HepG2 (cell line): ENCODE data around the gene EPN2. TPM values are rescaled to one million over a fixed set of nuclear protein-coding genes. Genes with fewer than 3 reads are reported as not detected.

ENCODE experiments used
- ATAC-seq: fragments of 200-7000 bp; cut with Tn5 transposase; 3 replicates; pipeline ENCODE4 v1.9.1; 2020; ENCODE audit warnings: mild to moderate bottlenecking, moderate library complexity
- BruUV-seq: library from RNA; stranded (reverse); fragments of 400-500 nt; replicated peaks from 2 replicates; lab custom pipeline; 2021; lab: Mats Ljungman, UMichigan
- CTCF ChIA-PET: fragments of 300-600 bp; formaldehyde crosslinking; extraction: SDS; loops from one replicate; lab custom pipeline; 2021; ENCODE audit warnings: low total read pairs, inconsistent platforms, low intra/inter-chr PET ratio; lab: Yijun Ruan, JAX
- POLR2A ChIA-PET: fragments of 350-600 bp; sonication (Branson Sonifier 250); formaldehyde crosslinking; loops from one replicate; lab custom pipeline; 2020; ENCODE audit warnings: antibody characterized with exemption, inconsistent platforms; lab: Yijun Ruan, JAX
- DNase-seq: peaks from one replicate; pipeline ENCODE4 v3.0.0-alpha.2; 2015; ENCODE audit warnings: low spot score
- FAIRE-seq: peaks from 3 replicates; lab custom pipeline; 2011; peaks lifted over from hg19 to GRCh38; lab: Jason Lieb, UNC
- H2AFZ ChIP-seq: one replicate; pipeline ENCODE4 v1.6.1; 2011; ENCODE audit warnings: low read length, inconsistent platforms
- H3K27ac ChIP-seq: fragments of 300-600 bp; 3 replicates; pipeline ENCODE4 v1.8.0; 2011; ENCODE audit warnings: mixed run types, mild to moderate bottlenecking, mixed read lengths, low read length, inconsistent platforms; ENCODE audit not compliant: insufficient read depth; ENCODE audit errors: extremely low read length
- H3K27me3 ChIP-seq, 2 experiments: fragments of 200-600 bp in 1 of 2; 2 replicates in 1 of 2; 3 replicates in 1 of 2; pipeline versions ENCODE4 v1.6.0 to v1.8.0; 2011; ENCODE audit warnings: low read length in 2 of 2, mild to moderate bottlenecking in 2 of 2, moderate library complexity in 2 of 2, inconsistent platforms in 1 of 2; ENCODE audit not compliant: insufficient read depth in 2 of 2, control insufficient read depth in 1 of 2
- H3K36me3 ChIP-seq, 2 experiments: fragments of 200-600 bp in 1 of 2; replicated peaks in 1 of 2; 2 replicates in 1 of 2; 3 replicates in 1 of 2; pipeline versions ENCODE4 v1.5.1 to v1.8.0; 2011; ENCODE audit warnings: low read length in 2 of 2, inconsistent platforms in 1 of 2; ENCODE audit not compliant: insufficient read depth in 2 of 2, control insufficient read depth in 1 of 2
- H3K4me1 ChIP-seq: 2 replicates; pipeline ENCODE4 v1.5.1; 2012; ENCODE audit warnings: low read length, inconsistent platforms; ENCODE audit not compliant: insufficient read depth
- H3K4me2 ChIP-seq: 2 replicates; pipeline ENCODE4 v1.6.0; 2011; ENCODE audit warnings: low read depth, low read length, inconsistent platforms
- H3K4me3 ChIP-seq, 3 experiments: fragments of 200-600 bp in 1 of 3; sonication (generic), shearing (Covaris generic) in 1 of 3; replicated peaks in 1 of 3; 2 replicates each; pipeline ENCODE4 v1.5.1; 2011 to 2016; ENCODE audit warnings: low read length in 3 of 3, inconsistent platforms in 2 of 3, low read depth in 2 of 3, mild to moderate bottlenecking in 2 of 3, control low read depth in 1 of 3, mixed read lengths in 1 of 3; ENCODE audit not compliant: insufficient read depth in 1 of 3
- H3K79me2 ChIP-seq: one replicate; pipeline ENCODE4 v1.6.1; 2011; ENCODE audit warnings: low read length, inconsistent platforms; ENCODE audit not compliant: insufficient read depth
- H3K9ac ChIP-seq: 2 replicates; pipeline ENCODE4 v1.6.0; 2011; ENCODE audit warnings: mild to moderate bottlenecking, low read depth, low read length, inconsistent platforms; ENCODE audit not compliant: insufficient read depth
- H3K9me3 ChIP-seq: 2 replicates; pipeline ENCODE4 v1.5.1; 2012; ENCODE audit warnings: mild to moderate bottlenecking, low read length
- H4K20me1 ChIP-seq: 2 replicates; pipeline ENCODE4 v1.6.0; 2011; ENCODE audit warnings: inconsistent platforms, mild to moderate bottlenecking, low read length, moderate library complexity; ENCODE audit not compliant: insufficient read depth
- ATF6 ChIP-seq: sonication (generic); formaldehyde crosslinking; conservative IDR thresholded peaks from 2 replicates; pipeline ENCODE4 v1.4.0; 2020; ENCODE audit warnings: missing genetic modification reagents
- BORCS8-MEF2B ChIP-seq: sonication (generic); formaldehyde crosslinking; IDR thresholded peaks from 2 replicates; pipeline ENCODE4 v1.8.0; 2022; ENCODE audit warnings: mild to moderate bottlenecking, missing genetic modification reagents
- DNMT1 ChIP-seq: sonication (generic); formaldehyde crosslinking; IDR thresholded peaks from 2 replicates; pipeline ENCODE4 v1.5.1; 2020; ENCODE audit warnings: mild to moderate bottlenecking, missing genetic modification reagents
- FOXK1 ChIP-seq: sonication (generic); formaldehyde crosslinking; IDR thresholded peaks from 2 replicates; pipeline ENCODE4 v1.4.0; 2020; ENCODE audit warnings: low read depth, missing genetic modification reagents, borderline replicate concordance
- GLI4 ChIP-seq: sonication (generic); formaldehyde crosslinking; IDR thresholded peaks from 2 replicates; pipeline ENCODE4 v1.5.1; 2020; ENCODE audit warnings: missing genetic modification reagents, mild to moderate bottlenecking, moderate library complexity, borderline replicate concordance
- HES4 ChIP-seq: sonication (generic); formaldehyde crosslinking; IDR thresholded peaks from 2 replicates; pipeline ENCODE4 v1.9.0; 2021; ENCODE audit warnings: mild to moderate bottlenecking, missing genetic modification reagents, borderline replicate concordance
- IKZF5 ChIP-seq: IDR thresholded peaks from 2 replicates; pipeline ENCODE4 v1.6.1; 2018; ENCODE audit warnings: missing genetic modification reagents, mild to moderate bottlenecking, missing compliant biosample characterization
- KAT2B ChIP-seq: fragments of 150-350 bp; IDR thresholded peaks from 2 replicates; pipeline ENCODE4 v1.6.1; 2014; ENCODE audit warnings: low read depth, low read length, borderline replicate concordance
- MEF2D ChIP-seq: sonication (generic); formaldehyde crosslinking; IDR thresholded peaks from 2 replicates; pipeline ENCODE4 v1.5.1; 2020; ENCODE audit warnings: mild to moderate bottlenecking, missing genetic modification reagents
- MEIS1 ChIP-seq: sonication (generic); formaldehyde crosslinking; IDR thresholded peaks from 2 replicates; pipeline ENCODE4 v1.9.0; 2021; ENCODE audit warnings: mild to moderate bottlenecking, missing genetic modification reagents, moderate library complexity, borderline replicate concordance
- ZNF280B ChIP-seq: sonication (generic); formaldehyde crosslinking; IDR thresholded peaks from 2 replicates; pipeline ENCODE4 v1.5.0; 2020; ENCODE audit warnings: missing genetic modification reagents, mild to moderate bottlenecking, borderline replicate concordance
- ZNF777 ChIP-seq: sonication (generic); formaldehyde crosslinking; IDR thresholded peaks from 2 replicates; pipeline ENCODE4 v1.4.0; 2020; ENCODE audit warnings: missing genetic modification reagents
- ZSCAN5A ChIP-seq: sonication (generic); formaldehyde crosslinking; IDR thresholded peaks from 2 replicates; pipeline ENCODE4 v1.8.0; 2022; ENCODE audit warnings: mild to moderate bottlenecking, missing genetic modification reagents, borderline replicate concordance
- WGBS: methylation state at CpG from one replicate; pipeline ENCODE4 v1.1.6; 2017; ENCODE audit warnings: low lambda C conversion rate; 5-methylcytosine and 5-hydroxymethylcytosine counted together
- in situ Hi-C: cut with HindIII; loops from 2 replicates; pipeline ENCODE4 v1.10.0; 2017; ENCODE audit warnings: low pct_unique_long_range_greater_than_20kb; ENCODE audit not compliant: extremely low pct_ligation_motif_present
- intact Hi-C: fragments of 100-400 bp; cut with micrococcal nuclease; formaldehyde crosslinking; loops from one replicate; pipeline ENCODE4 v1.10.0; 2022; ENCODE audit not compliant: unreplicated experiment
- polyA plus RNA-seq, 8 experiments: library from polyadenylated mRNA; depleted of rRNA in 3 of 8; stranded (reverse) in 7 of 8; unstranded in 1 of 8; fragments of >200 nt; fragmentation: Illumina TruSeq in 4 of 8; extraction: Trizol in 4 of 8; gene quantifications; 2 replicates each; pipeline versions ENCODE4 v1.2.1 to v1.2.3, GENCODE V29; 2011 to 2016; ENCODE audit warnings: low read depth in 4 of 8, missing spikeins in 1 of 8, mixed read lengths in 1 of 8; ENCODE audit not compliant: insufficient read depth in 1 of 8
- total RNA-seq, 5 experiments: library from RNA; depleted of rRNA; stranded (reverse); fragments of >200 nt; fragmentation: Illumina TruSeq; extraction: Trizol; gene quantifications; 2 replicates each; pipeline ENCODE4 v1.2.3, GENCODE V29; 2016; ENCODE audit warnings: low read depth in 1 of 5

EPN2 gene
- total and polyA plus RNA-seq, 2 of the 13 experiments (the other 11 are each of a cell fraction or from before 2014, with no cell fraction given), result 7.8 to 19.2 TPM

- Histone ChIP-seq H4K20me1 (no peaks in the 10 kb centered on the region; the same call in 1 of the 2 replicates), H3K4me3 (no peak overlapping the region), H3K27me3 (no peaks in the 10 kb centered on the region), H3K79me2 (peaks cover 41% of the 10 kb centered on the region), H3K9ac (no peak overlapping the region), H3K9me3 (no peaks in the 10 kb centered on the region), H3K27ac (no peak overlapping the region), H3K4me1 (peaks cover 42% of the 10 kb centered on the region), H2AFZ (no peak overlapping the region), H3K36me3 (peaks cover 0 to 4% of the 10 kb centered on the region in 2 experiments; a peak in 1 of 5 replicates), H3K4me2 (no peak overlapping the region)
- ATAC-seq, result no peak
- TF ChIP-seq BORCS8-MEF2B (CRISPR knock-in tag), result no peak
- no peak for TF ChIP-seq HES4 (CRISPR knock-in tag)
- TF ChIP-seq GLI4 (CRISPR knock-in tag), result no peak
- TF ChIP-seq ZSCAN5A (CRISPR knock-in tag), result no peak
- no peak for TF ChIP-seq MEIS1 (CRISPR knock-in tag)
- no peak for TF ChIP-seq MEF2D (CRISPR knock-in tag)
- TF ChIP-seq IKZF5 (CRISPR knock-in tag), result no peak
- TF ChIP-seq DNMT1 (CRISPR knock-in tag), result no peak
- TF ChIP-seq FOXK1 (CRISPR knock-in tag), result no peak
- no peak for TF ChIP-seq KAT2B
- TF ChIP-seq ZNF777 (CRISPR knock-in tag), result no peak
- no peak for TF ChIP-seq ATF6 (CRISPR knock-in tag)
- TF ChIP-seq ZNF280B (CRISPR knock-in tag), result no peak
- 92% methylated on average over 2 of the region's 2 CpGs for WGBS
- FAIRE-seq, result no peak
- ChIA-PET POLR2A (no interaction called here), CTCF (no interaction called here)
- intact Hi-C loops, result no loop called here
- in situ Hi-C loops, result no loop called here
- no TSS peak for BruUV-seq
- no peak for DNase-seq
These were observed 5.2 kb downstream of the EPN2 start for GRCh38 chr17:19242323-19242722.
